Stimulated activated CD8-positive, alpha-beta memory T cell treated with anti-CD3 and anti-CD28 coated beads, Interleukin-4, amount 100 ng/mL, for 1 hour (primary cell): ENCODE measurements around the gene ACAA1.

Experiments used
- DNase-seq, 2 donors: peaks; one replicate each; pipeline ENCODE4 v3.0.0-alpha.2; 2020; ENCODE audit warnings: low read depth in 2 of 2, low spot score in 1 of 2

Gene ACAA1

GRCh38 chr3:38154625-38155255, 17.8 kb upstream of the ACAA1 start:
- DNase-seq, result no peak

- no peak for DNase-seq
Measured at GRCh38 chr3:38154033-38154494, 17.1 kb upstream of the ACAA1 start.

GRCh38 chr3:38153221-38153620, 16.3 kb upstream of the ACAA1 start:
- no peak for DNase-seq

- DNase-seq, result no peak
Measured at GRCh38 chr3:38152609-38153008, 15.7 kb upstream of the ACAA1 start.

- no peak for DNase-seq
Measured at GRCh38 chr3:38151667-38152265, 14.8 kb upstream of the ACAA1 start.

GRCh38 chr3:38150780-38151528, 14.0 kb upstream of the ACAA1 start:
- no peak for DNase-seq

GRCh38 chr3:38149708-38150107, 12.8 kb upstream of the ACAA1 start:
- DNase-seq, result no peak

GRCh38 chr3:38148311-38148882, 11.5 kb upstream of the ACAA1 start:
- no peak for DNase-seq

GRCh38 chr3:38147421-38147820, 10.5 kb upstream of the ACAA1 start:
- DNase-seq, result no peak

GRCh38 chr3:38146504-38146903, 9.6 kb upstream of the ACAA1 start:
- DNase-seq, result no peak

- DNase-seq, result no peak
Measured at GRCh38 chr3:38143511-38143910, 6.6 kb upstream of the ACAA1 start.

GRCh38 chr3:38142959-38143358, 6.0 kb upstream of the ACAA1 start:
- DNase-seq, result no peak

- DNase-seq, result no peak
Measured at GRCh38 chr3:38141952-38142273, 5.0 kb upstream of the ACAA1 start.

- no peak for DNase-seq
Measured at GRCh38 chr3:38141173-38141951, 4.4 kb upstream of the ACAA1 start.

GRCh38 chr3:38140326-38141172, 3.6 kb upstream of the ACAA1 start:
- DNase-seq, result no peak

GRCh38 chr3:38139652-38140051, 2.7 kb upstream of the ACAA1 start:
- DNase-seq, result no peak

GRCh38 chr3:38139191-38139590, 2.3 kb upstream of the ACAA1 start:
- no peak for DNase-seq

- DNase-seq, result peak; percentile 65 to 80
Measured at GRCh38 chr3:38138349-38139190, 1.6 kb upstream of the ACAA1 start, which contains the start of gene MYD88. Gene MYD88, plus strand, starts transcription at chr3:38138661. Its CDS starts 40 bp downstream, at chr3:38138701.

- DNase-seq, result no peak
Measured at GRCh38 chr3:38137615-38138348, 855 bp upstream of the ACAA1 start.
